GM12801 (cell line): ENCODE results near the gene WDR88.

ENCODE experiments used
- TF ChIP-seq, protein P1 (sequence below): IDR thresholded peaks from one replicate; pipeline ENCODE4 v1.5.1; 2011; ENCODE audit warnings: control low read depth; ENCODE audit not compliant: insufficient read length; ENCODE audit errors: extremely low read depth

Gene WDR88

DNA sequence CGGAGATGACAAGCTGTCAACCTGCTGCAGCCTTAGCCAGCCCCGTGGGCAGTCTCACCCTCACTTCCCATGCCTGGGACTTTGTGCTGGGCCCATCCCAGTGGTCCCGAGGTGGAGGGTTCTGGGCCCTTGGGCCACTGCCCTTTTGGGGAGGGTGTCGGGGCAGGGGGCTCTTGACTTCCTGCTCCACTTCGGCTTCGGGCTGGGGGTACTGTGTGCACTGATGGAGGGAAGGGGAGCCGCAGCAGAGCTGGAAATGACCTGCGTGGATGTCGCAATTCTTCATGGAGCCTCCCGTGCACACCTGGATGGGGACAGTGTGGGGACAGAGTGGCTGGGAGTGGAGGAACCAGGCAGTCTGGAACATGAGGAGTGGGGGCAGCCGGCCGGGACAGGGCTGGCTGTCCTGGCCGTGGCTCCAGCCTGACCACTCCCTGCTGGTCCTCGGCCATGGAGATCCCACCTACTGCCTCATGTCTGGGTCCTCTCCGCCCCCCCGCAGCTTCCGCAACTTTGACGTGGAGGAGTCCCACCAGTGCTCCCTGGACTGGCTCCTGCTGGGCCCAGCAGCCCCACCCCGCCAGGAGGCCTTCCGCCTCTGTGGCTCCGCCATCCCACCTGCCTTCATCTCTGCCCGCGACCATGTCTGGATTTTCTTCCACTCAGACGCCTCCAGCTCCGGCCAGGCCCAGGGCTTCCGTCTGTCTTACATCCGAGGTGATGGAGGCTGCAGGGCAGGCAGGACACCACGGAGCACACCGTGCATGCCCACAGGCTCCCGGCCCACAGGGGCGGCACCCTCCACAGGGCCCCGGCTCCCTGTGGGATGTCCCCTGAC is 72.4 kb downstream of the WDR88 start:
- TF ChIP-seq, protein P1, sequence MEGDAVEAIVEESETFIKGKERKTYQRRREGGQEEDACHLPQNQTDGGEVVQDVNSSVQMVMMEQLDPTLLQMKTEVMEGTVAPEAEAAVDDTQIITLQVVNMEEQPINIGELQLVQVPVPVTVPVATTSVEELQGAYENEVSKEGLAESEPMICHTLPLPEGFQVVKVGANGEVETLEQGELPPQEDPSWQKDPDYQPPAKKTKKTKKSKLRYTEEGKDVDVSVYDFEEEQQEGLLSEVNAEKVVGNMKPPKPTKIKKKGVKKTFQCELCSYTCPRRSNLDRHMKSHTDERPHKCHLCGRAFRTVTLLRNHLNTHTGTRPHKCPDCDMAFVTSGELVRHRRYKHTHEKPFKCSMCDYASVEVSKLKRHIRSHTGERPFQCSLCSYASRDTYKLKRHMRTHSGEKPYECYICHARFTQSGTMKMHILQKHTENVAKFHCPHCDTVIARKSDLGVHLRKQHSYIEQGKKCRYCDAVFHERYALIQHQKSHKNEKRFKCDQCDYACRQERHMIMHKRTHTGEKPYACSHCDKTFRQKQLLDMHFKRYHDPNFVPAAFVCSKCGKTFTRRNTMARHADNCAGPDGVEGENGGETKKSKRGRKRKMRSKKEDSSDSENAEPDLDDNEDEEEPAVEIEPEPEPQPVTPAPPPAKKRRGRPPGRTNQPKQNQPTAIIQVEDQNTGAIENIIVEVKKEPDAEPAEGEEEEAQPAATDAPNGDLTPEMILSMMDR = no peak

DNA sequence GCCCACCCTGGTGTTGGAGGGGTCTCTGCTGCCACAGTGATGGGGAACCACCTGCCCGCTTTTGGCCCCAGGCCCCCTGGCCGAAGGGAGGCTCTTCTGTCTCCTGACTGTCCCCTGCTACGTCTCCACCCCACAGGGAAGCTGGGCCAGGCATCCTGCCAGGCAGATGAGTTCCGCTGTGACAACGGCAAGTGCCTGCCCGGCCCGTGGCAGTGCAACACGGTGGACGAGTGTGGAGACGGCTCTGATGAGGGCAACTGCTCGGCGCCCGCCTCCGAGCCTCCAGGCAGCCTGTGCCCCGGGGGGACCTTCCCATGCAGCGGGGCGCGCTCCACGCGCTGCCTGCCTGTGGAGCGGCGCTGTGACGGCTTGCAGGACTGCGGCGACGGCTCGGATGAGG is 73.2 kb downstream of the WDR88 start:
- TF ChIP-seq, protein P1 = no peak

DNA sequence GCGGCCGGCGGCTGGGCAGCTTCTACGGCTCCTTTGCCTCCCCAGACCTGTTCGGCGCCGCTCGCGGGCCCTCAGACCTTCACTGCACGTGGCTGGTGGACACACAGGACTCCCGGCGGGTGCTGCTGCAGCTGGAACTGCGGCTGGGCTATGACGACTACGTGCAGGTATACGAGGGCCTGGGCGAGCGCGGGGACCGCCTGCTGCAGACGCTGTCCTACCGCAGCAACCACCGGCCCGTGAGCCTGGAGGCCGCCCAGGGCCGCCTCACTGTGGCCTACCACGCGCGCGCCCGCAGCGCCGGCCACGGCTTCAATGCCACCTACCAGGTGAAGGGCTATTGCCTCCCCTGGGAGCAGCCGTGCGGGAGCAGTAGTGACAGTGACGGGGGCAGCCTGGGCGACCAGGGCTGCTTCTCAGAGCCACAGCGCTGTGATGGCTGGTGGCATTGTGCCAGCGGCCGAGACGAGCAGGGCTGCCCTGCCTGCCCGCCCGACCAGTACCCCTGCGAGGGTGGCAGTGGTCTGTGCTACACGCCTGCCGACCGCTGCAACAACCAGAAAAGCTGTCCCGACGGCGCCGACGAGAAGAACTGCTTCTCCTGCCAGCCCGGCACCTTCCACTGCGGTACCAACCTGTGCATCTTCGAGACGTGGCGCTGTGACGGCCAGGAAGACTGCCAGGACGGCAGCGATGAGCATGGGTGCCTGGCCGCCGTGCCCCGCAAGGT is 73.8 kb downstream of the WDR88 start:
- TF ChIP-seq, protein P1 = no peak

DNA sequence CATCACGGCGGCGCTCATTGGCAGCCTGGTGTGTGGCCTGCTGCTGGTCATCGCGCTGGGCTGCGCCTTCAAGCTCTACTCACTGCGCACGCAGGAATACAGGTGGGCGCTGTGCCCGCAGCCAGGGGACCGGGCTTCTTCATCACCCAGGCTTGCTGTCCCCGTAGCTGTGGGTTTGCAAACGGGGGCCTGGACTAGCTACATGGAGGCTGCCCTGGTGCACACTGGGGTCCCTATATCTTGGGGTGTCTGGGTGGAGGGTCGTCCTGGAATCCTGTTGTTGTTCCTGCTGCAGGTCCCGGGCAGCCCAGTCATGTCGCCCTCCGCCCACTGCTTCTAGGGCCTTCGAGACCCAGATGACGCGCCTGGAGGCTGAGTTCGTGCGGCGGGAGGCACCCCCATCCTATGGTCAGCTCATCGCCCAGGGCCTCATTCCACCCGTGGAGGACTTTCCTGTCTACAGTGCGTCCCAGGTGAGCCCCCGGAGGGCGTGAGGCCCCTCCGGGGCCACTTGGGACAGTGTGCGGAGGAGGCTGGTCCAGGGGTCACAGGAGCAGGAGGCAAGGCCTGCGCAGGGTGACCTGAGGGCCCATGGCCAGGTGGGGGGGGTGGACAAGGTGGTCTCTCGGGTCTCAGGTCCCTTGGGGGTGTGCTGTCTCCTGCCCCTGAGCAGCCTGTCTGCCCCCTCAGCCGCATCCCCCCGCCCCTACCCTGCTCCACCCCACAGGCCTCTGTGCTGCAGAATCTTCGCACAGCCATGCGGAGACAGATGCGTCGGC is 74.5 kb downstream of the WDR88 start:
- TF ChIP-seq, protein P1 = no peak

DNA sequence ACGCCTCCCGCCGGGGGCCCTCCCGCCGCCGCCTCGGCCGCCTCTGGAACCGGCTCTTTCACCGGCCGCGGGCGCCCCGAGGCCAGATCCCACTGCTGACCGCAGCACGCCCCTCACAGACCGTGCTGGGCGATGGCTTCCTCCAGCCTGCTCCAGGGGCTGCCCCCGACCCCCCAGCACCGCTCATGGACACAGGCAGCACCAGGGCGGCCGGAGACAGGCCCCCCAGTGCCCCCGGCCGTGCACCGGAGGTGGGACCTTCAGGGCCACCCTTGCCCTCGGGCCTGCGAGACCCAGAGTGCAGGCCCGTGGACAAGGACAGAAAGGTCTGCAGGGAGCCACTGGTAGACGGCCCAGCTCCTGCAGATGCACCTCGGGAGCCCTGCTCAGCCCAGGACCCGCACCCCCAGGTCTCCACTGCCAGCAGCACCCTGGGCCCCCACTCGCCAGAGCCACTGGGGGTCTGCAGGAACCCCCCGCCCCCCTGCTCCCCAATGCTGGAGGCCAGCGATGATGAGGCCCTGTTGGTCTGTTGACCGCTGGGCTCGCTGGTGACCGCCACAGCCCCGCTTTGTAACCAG is 75.2 kb downstream of the WDR88 start:
- TF ChIP-seq, protein P1 = no peak

DNA sequence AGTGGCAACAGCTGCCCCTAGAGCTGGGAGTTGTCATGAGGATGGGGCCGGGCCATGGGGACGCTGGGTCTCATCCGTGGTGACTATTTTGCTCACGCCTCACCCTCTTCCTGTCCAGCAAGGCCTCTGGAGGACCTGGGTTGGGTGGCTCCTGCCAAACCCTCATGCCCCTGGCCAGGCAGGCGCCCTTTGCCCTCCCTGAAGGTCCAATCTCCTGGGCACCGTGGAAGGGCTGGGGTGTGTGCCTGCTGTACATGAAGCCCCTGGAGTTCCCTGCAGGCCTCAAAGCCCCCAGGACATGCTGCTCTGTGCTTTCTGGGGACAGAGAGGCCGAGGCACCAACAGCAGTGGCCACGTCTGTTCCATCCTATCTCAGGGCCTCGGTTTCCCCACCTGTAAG is 76.0 kb downstream of the WDR88 start:
- TF ChIP-seq, protein P1 = no peak
